CD14-positive monocyte (primary cell): ENCODE results near the gene PPP2R1A. TPM values are rescaled to one million over a fixed set of nuclear protein-coding genes. Genes with fewer than 3 reads are reported as not detected.

Experiments
- DNase-seq, 3 donors: peaks; one replicate each; pipeline ENCODE4 v3.0.0-alpha.2; 2011 to 2022
- H2AFZ ChIP-seq: 2 replicates; pipeline ENCODE4 v1.6.0; 2012; ENCODE audit warnings: mild to moderate bottlenecking, low read depth, low read length, inconsistent platforms; ENCODE audit not compliant: insufficient read depth, poor library complexity, severe bottlenecking
- H3K27ac ChIP-seq, 2 donors: 1 replicate in 1 of 2; 2 replicates in 1 of 2; pipeline ENCODE4 v1.5.1; 2012 to 2013; ENCODE audit warnings: low read length in 2 of 2, control low read depth in 1 of 2, inconsistent platforms in 1 of 2, low read depth in 1 of 2, mild to moderate bottlenecking in 1 of 2
- H3K27me3 ChIP-seq, 2 donors: one replicate each; pipeline versions ENCODE4 v1.6.0 to v1.6.1; 2011 to 2013; ENCODE audit warnings: low read length in 2 of 2; ENCODE audit not compliant: control insufficient read depth in 2 of 2, insufficient read depth in 2 of 2
- H3K36me3 ChIP-seq, 2 donors: replicated peaks in 1 of 2; 1 replicate in 1 of 2; 2 replicates in 1 of 2; pipeline versions ENCODE4 v1.5.1 to v1.6.1; 2012 to 2013; ENCODE audit warnings: low read length in 2 of 2, control low read depth in 1 of 2, inconsistent platforms in 1 of 2, mild to moderate bottlenecking in 1 of 2; ENCODE audit not compliant: insufficient read depth in 2 of 2, control insufficient read depth in 1 of 2
- H3K4me1 ChIP-seq, 2 donors: 1 replicate in 1 of 2; 2 replicates in 1 of 2; pipeline versions ENCODE4 v1.5.1 to v1.6.1; 2012 to 2013; ENCODE audit warnings: low read length in 2 of 2, control low read depth in 1 of 2, inconsistent platforms in 1 of 2, mild to moderate bottlenecking in 1 of 2, moderate library complexity in 1 of 2; ENCODE audit not compliant: insufficient read depth in 2 of 2, control insufficient read depth in 1 of 2
- H3K4me2 ChIP-seq: replicated peaks from 2 replicates; pipeline ENCODE3; 2012; ENCODE audit warnings: low read length, moderate library complexity, mild to moderate bottlenecking; ENCODE audit not compliant: poor library complexity, severe bottlenecking; ENCODE audit errors: extremely low read depth
- H3K4me3 ChIP-seq, 3 experiments: fragments of 200-600 bp in 1 of 3; sonication (generic) in 1 of 3; replicated peaks in 1 of 3; 1 replicate in 2 of 3; 2 replicates in 1 of 3; pipeline ENCODE4 v1.5.1; 2011 to 2013; ENCODE audit warnings: low read length in 3 of 3, mild to moderate bottlenecking in 3 of 3, control low read depth in 2 of 3, low read depth in 2 of 3, inconsistent platforms in 1 of 3, moderate library complexity in 1 of 3
- H3K79me2 ChIP-seq: 2 replicates; pipeline ENCODE4 v1.6.0; 2012; ENCODE audit warnings: mild to moderate bottlenecking, control low read depth, inconsistent platforms, low read length, moderate library complexity; ENCODE audit not compliant: insufficient read depth
- H3K9ac ChIP-seq: 2 replicates; pipeline ENCODE4 v1.6.0; 2017; ENCODE audit warnings: low read length, mild to moderate bottlenecking; ENCODE audit not compliant: insufficient read depth, poor library complexity, severe bottlenecking
- H3K9me3 ChIP-seq, 2 donors: replicated peaks in 1 of 2; 1 replicate in 1 of 2; 2 replicates in 1 of 2; pipeline versions ENCODE4 v1.5.1 to v1.6.1; 2012 to 2013; ENCODE audit warnings: low read length in 2 of 2, control low read depth in 1 of 2; ENCODE audit not compliant: control insufficient read depth in 1 of 2, insufficient read depth in 1 of 2
- H4K20me1 ChIP-seq: 2 replicates; pipeline ENCODE4 v1.6.0; 2012; ENCODE audit warnings: mild to moderate bottlenecking, low read length, control low read depth, moderate library complexity; ENCODE audit not compliant: insufficient read depth
- H3K27ac Mint-ChIP-seq, 7 donors: one replicate each; pipeline ENCODE4 v1.8.0; 2020; ENCODE audit warnings: mild to moderate bottlenecking in 7 of 7, mixed read lengths in 7 of 7, moderate library complexity in 6 of 7, inconsistent platforms in 2 of 7
- H3K27me3 Mint-ChIP-seq, 3 donors: one replicate each; pipeline ENCODE4 v1.8.0; 2021 to 2022; ENCODE audit warnings: low read depth in 3 of 3, mild to moderate bottlenecking in 3 of 3, mixed read lengths in 3 of 3, moderate library complexity in 3 of 3, inconsistent platforms in 1 of 3
- H3K36me3 Mint-ChIP-seq, 2 donors: one replicate each; pipeline ENCODE4 v1.8.0; 2020; ENCODE audit warnings: mixed read lengths in 2 of 2, inconsistent platforms in 1 of 2, mild to moderate bottlenecking in 1 of 2
- H3K4me1 Mint-ChIP-seq: one replicate; pipeline ENCODE4 v1.8.0; 2020; ENCODE audit warnings: mild to moderate bottlenecking, mixed read lengths
- H3K4me3 Mint-ChIP-seq, 2 donors: one replicate each; pipeline ENCODE4 v1.8.0; 2020; ENCODE audit warnings: mild to moderate bottlenecking in 2 of 2, mixed read lengths in 2 of 2, moderate library complexity in 1 of 2
- H3K9me3 Mint-ChIP-seq, 7 donors: one replicate each; pipeline ENCODE4 v1.8.0; 2020 to 2022; ENCODE audit warnings: mixed read lengths in 7 of 7, mild to moderate bottlenecking in 6 of 7, moderate library complexity in 6 of 7, inconsistent platforms in 2 of 7
- CTCF ChIP-seq: fragments of 200-600 bp; IDR thresholded peaks from one replicate; pipeline ENCODE4 v1.8.0; 2022; ENCODE audit warnings: antibody characterized with exemption, mild to moderate bottlenecking
- WGBS: methylation state at CpG from one replicate; pipeline ENCODE4 v1.1.5; 2013; ENCODE audit warnings: missing lambda C conversion rate; ENCODE audit not compliant: insufficient coverage; 5-methylcytosine and 5-hydroxymethylcytosine counted together
- intact Hi-C, 2 donors: fragments of 100-400 bp; cut with micrococcal nuclease; formaldehyde crosslinking; loops; one replicate each; pipeline versions ENCODE4 v1.15.0 to v1.15.1; 2023
- polyA plus RNA-seq, 3 donors: library from polyadenylated mRNA; depleted of rRNA in 1 of 3; unstranded in 2 of 3; stranded (reverse) in 1 of 3; fragments of 300-500 nt in 2 of 3; fragments of >200 nt in 1 of 3; fragmentation: Illumina TruSeq in 2 of 3; gene quantifications; 1 replicate in 2 of 3; 2 replicates in 1 of 3; pipeline ENCODE4 v1.2.3, GENCODE V29; 2012 to 2021

PPP2R1A gene
- polyA plus RNA-seq, 3 donors, result 79.9 to 151 (median 127) TPM

- peaks cover 7 to 58% (median 26%) of the 10 kb centered on the region in 7 donors for H3K9me3 Mint-ChIP-seq
- no CpG with 5 or more reads among the region's 1 CpG for WGBS
- Histone ChIP-seq H3K79me2 (peaks cover 6% of the 10 kb centered on the region), H2AFZ (no peak overlapping the region), H3K9ac (no peak overlapping the region), H3K27ac (no peak overlapping the region), H3K4me3 (no peak overlapping the region), H3K4me2 (no peak overlapping the region), H3K9me3 (peaks cover 7 to 16% of the 10 kb centered on the region in 2 donors), H3K4me1 (peaks cover 12 to 17% of the 10 kb centered on the region in 2 donors), H3K36me3 (peaks cover 12 to 20% of the 10 kb centered on the region in 2 donors), H3K27me3 (no peaks in the 10 kb centered on the region), H4K20me1 (no peaks in the 10 kb centered on the region)
- H3K27ac Mint-ChIP-seq, result no peak overlapping the region
- intact Hi-C loops, result no loop called here
- no peak for TF ChIP-seq CTCF
- H3K36me3 Mint-ChIP-seq, result peaks cover 22% of the 10 kb centered on the region in 2 donors
- peaks cover 20% of the 10 kb centered on the region for H3K4me1 Mint-ChIP-seq
- DNase-seq, result no peak
- no peak overlapping the region for H3K4me3 Mint-ChIP-seq
- H3K27me3 Mint-ChIP-seq, result peaks cover 5 to 11% (median 8%) of the 10 kb centered on the region in 3 donors
Observed at GRCh38 chr19:52172347-52172746, 17.5 kb upstream of the PPP2R1A start.

GRCh38 chr19:52176574-52176973 is 13.3 kb upstream of the PPP2R1A start:
- Mint-ChIP-seq H3K27ac (no peak overlapping the region), H3K36me3 (no peaks in the 10 kb centered on the region), H3K4me3 (no peak overlapping the region), H3K27me3 (peaks cover 1 to 9% (median 2%) of the 10 kb centered on the region in 3 donors), H3K9me3 (peaks cover 3 to 84% (median 28%) of the 10 kb centered on the region in 7 donors), H3K4me1 (peaks cover 4% of the 10 kb centered on the region)
- 94% methylated on average over 6 of the region's 10 CpGs for WGBS
- no peaks in the 10 kb centered on the region for H3K79me2 ChIP-seq
- peaks cover 0 to 8% of the 10 kb centered on the region in 2 donors for H3K9me3 ChIP-seq
- no peaks in the 10 kb centered on the region for H3K27me3 ChIP-seq
- no peaks in the 10 kb centered on the region for H4K20me1 ChIP-seq
- H3K4me3 ChIP-seq, result no peak overlapping the region
- intact Hi-C loops, result no loop called here
- peaks cover 3 to 4% of the 10 kb centered on the region in 2 donors for H3K4me1 ChIP-seq
- no peak overlapping the region for H3K27ac ChIP-seq
- H3K36me3 ChIP-seq, result no peaks in the 10 kb centered on the region
- H3K4me2 ChIP-seq, result no peak overlapping the region
- no peak overlapping the region for H2AFZ ChIP-seq
- no peak for TF ChIP-seq CTCF
- DNase-seq, result no peak
- no peak overlapping the region for H3K9ac ChIP-seq
